Lower leg skin (tissue), 3 donors: ENCODE results near the gene THSD7B.

Experiments used
- POLR2A ChIP-seq, 2 donors: fragments of 450-650 bp; IDR thresholded peaks; one replicate each; pipeline ENCODE4 v1.6.1; 2016 to 2017; ENCODE audit warnings: antibody characterized with exemption in 2 of 2, mild to moderate bottlenecking in 1 of 2, moderate library complexity in 1 of 2
- TF ChIP-seq, protein P1 (sequence below), 3 donors: fragments of 450-650 bp; IDR thresholded peaks; one replicate each; pipeline ENCODE4 v1.5.1; 2016; ENCODE audit warnings: antibody characterized with exemption in 3 of 3, mild to moderate bottlenecking in 3 of 3, moderate library complexity in 2 of 3

DNA sequence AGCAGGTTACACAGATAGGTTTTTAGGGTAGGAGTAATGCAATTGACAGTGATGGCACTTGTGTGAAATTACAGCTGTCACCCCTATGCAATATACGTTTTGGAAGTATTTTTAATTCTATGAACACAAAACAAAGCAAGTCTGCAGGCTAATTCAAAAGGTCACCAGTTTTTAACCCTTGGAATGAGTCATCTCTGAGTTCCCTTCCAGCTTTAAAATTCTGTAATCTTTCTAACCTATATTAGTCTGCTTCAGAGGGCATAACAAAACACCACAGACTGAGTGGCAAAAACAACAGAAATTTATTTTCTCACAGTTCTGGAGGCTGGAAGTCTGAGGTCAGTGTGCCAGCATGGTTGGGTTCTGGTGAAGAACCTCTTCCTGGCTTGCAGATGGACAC is 602.0 kb downstream of the THSD7B start:
- TF ChIP-seq, protein P1, sequence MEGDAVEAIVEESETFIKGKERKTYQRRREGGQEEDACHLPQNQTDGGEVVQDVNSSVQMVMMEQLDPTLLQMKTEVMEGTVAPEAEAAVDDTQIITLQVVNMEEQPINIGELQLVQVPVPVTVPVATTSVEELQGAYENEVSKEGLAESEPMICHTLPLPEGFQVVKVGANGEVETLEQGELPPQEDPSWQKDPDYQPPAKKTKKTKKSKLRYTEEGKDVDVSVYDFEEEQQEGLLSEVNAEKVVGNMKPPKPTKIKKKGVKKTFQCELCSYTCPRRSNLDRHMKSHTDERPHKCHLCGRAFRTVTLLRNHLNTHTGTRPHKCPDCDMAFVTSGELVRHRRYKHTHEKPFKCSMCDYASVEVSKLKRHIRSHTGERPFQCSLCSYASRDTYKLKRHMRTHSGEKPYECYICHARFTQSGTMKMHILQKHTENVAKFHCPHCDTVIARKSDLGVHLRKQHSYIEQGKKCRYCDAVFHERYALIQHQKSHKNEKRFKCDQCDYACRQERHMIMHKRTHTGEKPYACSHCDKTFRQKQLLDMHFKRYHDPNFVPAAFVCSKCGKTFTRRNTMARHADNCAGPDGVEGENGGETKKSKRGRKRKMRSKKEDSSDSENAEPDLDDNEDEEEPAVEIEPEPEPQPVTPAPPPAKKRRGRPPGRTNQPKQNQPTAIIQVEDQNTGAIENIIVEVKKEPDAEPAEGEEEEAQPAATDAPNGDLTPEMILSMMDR (IDR thresholded peaks at IDR 0.05): no peak
- TF ChIP-seq POLR2A (IDR thresholded peaks at IDR 0.05): no peak
